HG02885 (cell line): Measurements from ENCODE around the gene C2CD4B.

Source experiments
- ATAC-seq: cut with Tn5 transposase; IDR thresholded peaks from one replicate; pipeline ENCODE4 v1.9.1; 2021; ENCODE audit warnings: mild to moderate bottlenecking; ENCODE audit not compliant: unreplicated experiment, poor library complexity

C2CD4B gene

DNA sequence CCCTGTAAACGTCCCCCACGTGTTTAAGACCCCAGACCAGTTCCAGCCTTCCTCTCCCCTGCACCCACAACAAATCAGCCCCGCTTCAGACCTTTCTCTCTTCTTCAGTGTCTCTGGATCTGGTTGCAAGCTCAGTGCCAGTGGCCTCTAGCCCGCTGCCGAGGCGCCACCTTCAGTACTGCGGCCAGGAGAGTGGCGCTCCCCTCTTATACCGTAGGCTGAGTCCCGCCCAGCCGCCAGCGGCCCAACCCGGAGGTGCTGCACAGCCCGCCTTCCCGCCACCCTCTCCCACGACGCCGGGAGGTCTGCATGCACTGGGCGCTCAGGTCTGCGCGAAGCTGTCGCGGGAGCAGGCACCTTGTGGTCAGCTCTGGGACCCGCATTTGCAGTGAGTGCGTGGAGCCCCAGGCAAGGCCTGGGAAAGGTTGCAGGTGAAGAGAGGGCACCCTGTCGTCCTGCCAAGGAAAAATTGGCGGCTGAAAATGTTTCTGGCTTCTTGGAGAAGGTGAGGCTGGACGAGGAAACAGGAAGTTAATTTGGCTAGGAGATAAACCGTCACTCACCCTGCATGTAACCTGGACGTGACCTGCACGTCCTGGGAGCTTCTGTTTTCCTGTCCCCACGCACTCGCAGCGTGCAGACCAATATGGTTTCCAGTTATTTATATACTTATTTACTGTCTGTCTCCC lies at the start of gene C2CD4B:
Gene C2CD4B (minus strand): TSS at position 182 of the 689 bp plus-strand sequence. CDS start 301 bp downstream, outside the sequence.
- no peak for ATAC-seq

- ATAC-seq, result no peak
Observed at GRCh38 chr15:62212741-62213140, 47.7 kb upstream of the C2CD4B start.

- ATAC-seq, result no peak
Observed at GRCh38 chr15:62211348-62211747, 46.3 kb upstream of the C2CD4B start.

- ATAC-seq, result no peak
Observed at GRCh38 chr15:62209821-62210220, 44.7 kb upstream of the C2CD4B start.

DNA sequence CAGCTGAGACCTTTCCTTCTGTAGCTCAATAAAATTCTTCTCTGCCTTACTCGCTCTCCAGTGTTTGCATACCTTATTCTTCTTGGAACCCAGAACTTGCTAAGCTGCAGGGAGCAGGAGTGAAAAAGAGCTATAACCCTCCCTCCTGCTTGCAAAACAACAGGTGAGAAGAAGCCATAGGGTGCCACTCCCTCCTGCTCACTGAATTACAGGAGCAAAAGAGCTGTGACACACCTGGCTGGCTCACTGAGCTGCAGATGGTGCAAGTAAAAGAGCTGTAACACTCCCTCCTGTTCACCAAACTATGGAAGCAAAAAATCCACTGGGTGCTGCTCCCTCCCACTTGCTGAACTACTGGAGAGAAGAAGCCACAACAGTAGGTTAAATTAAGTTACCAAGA lies 44.2 kb upstream of the C2CD4B start:
- ATAC-seq, result no peak

DNA sequence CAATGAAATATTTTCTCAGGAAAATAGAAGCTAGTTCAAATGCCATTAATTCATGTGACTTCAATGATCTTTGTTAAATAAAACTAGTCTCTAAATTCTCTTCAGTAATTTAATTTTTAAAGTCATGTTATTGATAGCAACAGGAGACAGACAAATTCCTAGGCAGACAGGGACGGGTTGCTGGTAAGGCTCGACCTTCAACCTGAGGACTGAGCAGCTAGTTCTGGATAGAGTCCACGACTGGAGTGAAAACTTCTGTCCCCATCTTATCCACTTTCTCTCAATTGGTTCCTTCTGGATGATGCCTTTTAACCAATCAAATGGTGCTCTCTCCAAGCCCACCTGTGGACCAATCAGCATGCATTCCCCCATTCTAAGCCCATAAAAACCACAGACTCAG lies 43.8 kb upstream of the C2CD4B start:
- no peak for ATAC-seq

- no peak for ATAC-seq
Observed at GRCh38 chr15:62208367-62208766, 43.3 kb upstream of the C2CD4B start.

DNA sequence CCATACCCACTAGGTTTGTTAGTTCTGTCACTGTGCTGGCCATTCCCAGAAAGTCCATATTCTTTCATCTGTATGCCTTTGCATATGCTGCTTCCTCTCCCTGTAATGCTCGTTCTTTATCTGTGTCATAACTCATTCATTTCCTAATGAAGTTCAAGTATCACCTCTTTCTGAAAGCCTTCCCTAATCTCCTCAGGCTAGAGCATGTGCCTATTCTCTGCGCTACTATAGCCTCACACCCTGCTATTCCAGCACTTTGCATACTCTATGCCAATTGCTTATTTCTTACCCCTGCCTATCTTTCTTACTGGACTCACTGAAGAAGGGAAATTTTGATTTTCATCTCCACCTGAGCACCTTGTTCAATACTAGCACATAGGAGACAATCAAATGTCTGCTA lies 25.6 kb upstream of the C2CD4B start:
- ATAC-seq, result no peak

GRCh38 chr15:62190274-62190673 lies 25.2 kb upstream of the C2CD4B start:
- ATAC-seq, result no peak

DNA sequence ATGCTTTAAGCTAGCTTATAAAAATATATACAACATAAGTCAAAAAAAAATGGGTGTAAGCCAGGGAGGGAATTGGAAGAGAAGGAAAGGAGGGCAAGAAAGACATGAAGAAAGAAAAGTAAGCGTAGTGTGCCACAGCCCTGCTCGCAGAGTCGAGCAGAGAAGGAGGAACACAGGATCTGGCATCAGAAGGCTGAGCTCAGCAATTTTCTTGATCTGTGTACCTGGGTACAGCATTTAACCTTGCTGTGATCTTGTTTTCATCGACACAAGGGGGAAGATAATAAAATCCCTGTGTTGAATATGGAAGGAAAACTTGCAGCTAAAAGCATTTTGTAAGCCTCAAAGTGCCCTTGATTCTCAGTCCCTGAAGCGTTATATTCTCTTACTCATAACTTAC lies 23.7 kb upstream of the C2CD4B start:
- no peak for ATAC-seq

DNA sequence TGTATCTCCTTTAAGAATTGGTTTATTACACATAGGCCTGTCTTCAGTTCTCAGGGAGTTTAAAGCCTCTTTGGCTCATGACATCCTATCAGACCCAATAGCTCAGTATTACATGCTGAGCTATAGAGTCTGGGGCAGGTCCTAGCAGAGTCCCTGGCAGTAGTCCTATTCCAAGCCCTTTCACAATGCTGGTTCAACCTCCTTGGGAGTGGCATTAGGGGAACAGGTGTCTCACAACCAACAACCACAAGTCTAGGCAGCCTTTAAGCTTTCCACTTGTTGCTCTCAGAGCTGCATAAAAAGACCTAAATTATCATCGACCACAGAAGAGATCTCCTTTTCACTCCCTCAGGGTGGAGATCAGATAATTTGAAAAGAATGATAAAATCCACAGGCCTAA lies 22.8 kb upstream of the C2CD4B start:
- no peak for ATAC-seq

DNA sequence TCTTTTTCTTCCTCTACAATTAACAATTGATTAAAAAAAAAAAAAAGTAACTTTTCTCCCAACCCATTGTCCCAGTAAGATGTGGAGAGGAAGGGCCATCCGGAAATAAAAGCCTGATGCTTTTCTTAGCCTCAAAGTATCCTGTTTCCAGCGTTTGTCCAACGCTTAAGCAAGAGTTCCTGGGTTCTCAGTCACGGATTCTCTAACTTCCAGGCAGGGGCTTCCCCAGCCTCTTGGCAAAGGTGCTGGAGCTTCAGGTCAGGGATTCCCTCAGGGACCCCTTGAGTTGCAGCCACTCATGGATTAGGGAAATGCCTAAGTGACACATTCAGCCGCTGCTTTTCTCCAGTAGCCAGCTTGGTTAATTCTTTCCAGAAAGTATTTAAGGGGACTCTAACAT lies 22.3 kb upstream of the C2CD4B start:
- ATAC-seq, result no peak

- ATAC-seq, result no peak
Observed at GRCh38 chr15:62186578-62186977, 21.5 kb upstream of the C2CD4B start.

- no peak for ATAC-seq
Observed at GRCh38 chr15:62183130-62183529, 18.0 kb upstream of the C2CD4B start.

- no peak for ATAC-seq
Observed at GRCh38 chr15:62173215-62173614, 8.1 kb upstream of the C2CD4B start.

DNA sequence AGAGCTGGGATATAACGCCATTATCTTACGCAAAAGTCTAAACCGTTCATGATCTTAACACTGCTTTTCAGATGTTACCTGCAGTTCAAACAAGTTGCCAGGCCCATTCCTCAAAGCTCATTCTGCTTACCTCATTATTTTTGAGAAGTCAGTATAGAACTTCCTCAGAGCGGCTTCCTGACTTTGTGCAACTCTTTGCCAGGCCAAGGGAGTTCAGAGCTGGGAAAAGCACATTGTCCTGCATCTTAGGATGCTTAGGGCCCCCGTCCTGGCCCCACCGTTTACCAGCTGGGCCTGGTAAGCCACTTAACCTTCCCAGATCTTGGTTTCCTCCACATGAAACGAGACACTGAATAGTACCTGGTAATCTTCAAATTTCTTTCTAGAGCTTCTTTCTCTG lies 6.8 kb upstream of the C2CD4B start:
- ATAC-seq, result no peak

- no peak for ATAC-seq
Observed at GRCh38 chr15:62165793-62166375, 799 bp upstream of the C2CD4B start.

- ATAC-seq, result no peak
Observed at GRCh38 chr15:62164396-62165103, 535 bp downstream of the C2CD4B start.

DNA sequence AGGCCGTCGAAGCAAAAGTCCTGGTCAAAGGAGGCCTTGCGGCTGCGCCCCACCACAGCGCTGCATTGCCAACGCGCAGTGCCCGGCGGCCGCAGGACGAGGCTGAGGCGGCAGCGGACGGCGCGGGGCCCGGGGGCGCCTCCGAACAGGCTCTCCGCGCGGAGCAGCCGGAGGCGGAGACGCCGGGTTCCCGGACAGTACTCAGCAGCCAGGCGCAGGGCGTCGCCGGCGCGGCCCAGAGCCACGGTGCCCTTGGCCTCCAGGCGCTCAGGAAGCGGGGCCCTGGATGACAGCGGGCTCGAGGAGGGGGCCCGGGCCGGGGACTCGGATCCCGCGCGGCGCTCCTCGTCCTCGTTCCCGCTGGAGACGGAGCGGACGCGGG lies 1.1 kb downstream of the C2CD4B start:
- ATAC-seq, result no peak

GRCh38 chr15:62163397-62164013 lies 1.6 kb downstream of the C2CD4B start:
- ATAC-seq, result no peak

DNA sequence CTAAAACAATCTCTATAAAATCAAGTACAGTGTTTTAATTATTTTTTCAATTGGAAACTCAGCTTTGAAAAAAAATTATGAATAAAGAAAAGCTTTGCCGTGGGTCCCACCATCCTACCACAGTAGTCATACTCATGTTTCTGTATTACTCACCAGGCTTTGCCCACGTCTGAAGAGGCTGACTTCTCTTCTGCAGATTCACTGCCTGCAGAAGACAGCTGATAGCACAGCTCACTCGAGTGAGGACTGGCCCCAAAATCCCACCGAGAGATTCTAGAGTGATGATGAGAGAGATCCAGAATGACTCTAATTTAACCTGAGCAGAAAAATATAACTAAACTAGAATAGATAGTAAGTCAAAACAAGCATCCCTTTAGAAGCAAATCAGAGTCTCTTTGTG lies 11.9 kb downstream of the C2CD4B start:
- ATAC-seq, result no peak
